ENCODE measurements around the gene RPS6KL1. TPM values are rescaled to one million over a fixed set of nuclear protein-coding genes. Genes with fewer than 3 reads are reported as not detected.

The RPS6KL1 gene
- polyA plus RNA-seq, 2 of the 4 experiments (the other 2 are of a cell fraction) = 0.32 to 0.99 TPM

DNA sequence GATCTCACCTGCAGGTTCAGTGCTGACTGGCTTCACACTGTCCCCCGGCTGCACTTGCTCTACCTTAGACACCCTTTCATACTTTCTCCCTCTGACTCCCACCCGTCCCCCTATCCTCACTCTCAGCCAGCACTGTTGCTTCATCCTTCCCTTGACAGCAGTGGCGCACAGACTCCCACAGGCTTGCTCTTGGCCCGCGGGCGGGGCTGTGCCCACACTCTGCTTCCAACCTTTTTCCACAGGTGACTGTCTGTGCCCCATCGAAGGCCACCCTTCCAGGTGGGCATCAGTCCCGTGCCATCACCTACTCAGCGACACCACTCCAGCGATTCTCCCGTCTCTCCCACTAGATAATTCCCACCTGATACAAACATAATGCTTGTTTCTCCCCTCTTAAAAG, 1.0 kb upstream of the RPS6KL1 start:
- WGBS (ENCODE audit: missing lambda C conversion rate) = 78% methylated on average over 11 of the region's 11 CpGs
- ATAC-seq (no peak), FAIRE-seq (no peak), DNase-seq (ENCODE audit: low read depth in 1 of 2, low spot score in 1 of 2) (no peak)
- ChIA-PET CTCF (interaction anchor here (0.9 to 5.7 kb wide), 6 partner anchors 16 to 165 kb away, joined by 3 to 30 read pairs (median 5); no protein-coding TSS in a partner anchor), POLR2A (no interaction called here)
- Histone ChIP-seq H3K4me1 (no peaks in the 10 kb centered on the region), H3K9me3 (no peaks in the 10 kb centered on the region), H3K4me3 (no peak overlapping the region), H3K27ac (no peak overlapping the region), H3K4me2 (no peak overlapping the region)
- TF ChIP-seq, protein P1, sequence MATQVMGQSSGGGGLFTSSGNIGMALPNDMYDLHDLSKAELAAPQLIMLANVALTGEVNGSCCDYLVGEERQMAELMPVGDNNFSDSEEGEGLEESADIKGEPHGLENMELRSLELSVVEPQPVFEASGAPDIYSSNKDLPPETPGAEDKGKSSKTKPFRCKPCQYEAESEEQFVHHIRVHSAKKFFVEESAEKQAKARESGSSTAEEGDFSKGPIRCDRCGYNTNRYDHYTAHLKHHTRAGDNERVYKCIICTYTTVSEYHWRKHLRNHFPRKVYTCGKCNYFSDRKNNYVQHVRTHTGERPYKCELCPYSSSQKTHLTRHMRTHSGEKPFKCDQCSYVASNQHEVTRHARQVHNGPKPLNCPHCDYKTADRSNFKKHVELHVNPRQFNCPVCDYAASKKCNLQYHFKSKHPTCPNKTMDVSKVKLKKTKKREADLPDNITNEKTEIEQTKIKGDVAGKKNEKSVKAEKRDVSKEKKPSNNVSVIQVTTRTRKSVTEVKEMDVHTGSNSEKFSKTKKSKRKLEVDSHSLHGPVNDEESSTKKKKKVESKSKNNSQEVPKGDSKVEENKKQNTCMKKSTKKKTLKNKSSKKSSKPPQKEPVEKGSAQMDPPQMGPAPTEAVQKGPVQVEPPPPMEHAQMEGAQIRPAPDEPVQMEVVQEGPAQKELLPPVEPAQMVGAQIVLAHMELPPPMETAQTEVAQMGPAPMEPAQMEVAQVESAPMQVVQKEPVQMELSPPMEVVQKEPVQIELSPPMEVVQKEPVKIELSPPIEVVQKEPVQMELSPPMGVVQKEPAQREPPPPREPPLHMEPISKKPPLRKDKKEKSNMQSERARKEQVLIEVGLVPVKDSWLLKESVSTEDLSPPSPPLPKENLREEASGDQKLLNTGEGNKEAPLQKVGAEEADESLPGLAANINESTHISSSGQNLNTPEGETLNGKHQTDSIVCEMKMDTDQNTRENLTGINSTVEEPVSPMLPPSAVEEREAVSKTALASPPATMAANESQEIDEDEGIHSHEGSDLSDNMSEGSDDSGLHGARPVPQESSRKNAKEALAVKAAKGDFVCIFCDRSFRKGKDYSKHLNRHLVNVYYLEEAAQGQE (IDR thresholded peaks at IDR 0.05) = no peak
- TF ChIP-seq ZFP36 (IDR thresholded peaks at IDR 0.05; ENCODE audit: borderline replicate concordance, partially characterized antibody) = no peak
- TF ChIP-seq POLR2AphosphoS2 (conservative IDR thresholded peaks at IDR 0.05; ENCODE audit: low read length) = no peak
- TF ChIP-seq FOSL2 (IDR thresholded peaks at IDR 0.05) = no peak
- no peak for TF ChIP-seq FOSL2 (CRISPR knock-in tag; IDR thresholded peaks at IDR 0.05)
- no peak for TF ChIP-seq JUNB (IDR thresholded peaks at IDR 0.05)
- TF ChIP-seq POLR2A (IDR thresholded peaks at IDR 0.05; ENCODE audit: low read length) = no peak
- TF ChIP-seq NR3C1 (IDR thresholded peaks at IDR 0.05) = no peak
- TF ChIP-seq SMC3 (IDR thresholded peaks at IDR 0.05) = no peak
- TF ChIP-seq, protein P2, sequence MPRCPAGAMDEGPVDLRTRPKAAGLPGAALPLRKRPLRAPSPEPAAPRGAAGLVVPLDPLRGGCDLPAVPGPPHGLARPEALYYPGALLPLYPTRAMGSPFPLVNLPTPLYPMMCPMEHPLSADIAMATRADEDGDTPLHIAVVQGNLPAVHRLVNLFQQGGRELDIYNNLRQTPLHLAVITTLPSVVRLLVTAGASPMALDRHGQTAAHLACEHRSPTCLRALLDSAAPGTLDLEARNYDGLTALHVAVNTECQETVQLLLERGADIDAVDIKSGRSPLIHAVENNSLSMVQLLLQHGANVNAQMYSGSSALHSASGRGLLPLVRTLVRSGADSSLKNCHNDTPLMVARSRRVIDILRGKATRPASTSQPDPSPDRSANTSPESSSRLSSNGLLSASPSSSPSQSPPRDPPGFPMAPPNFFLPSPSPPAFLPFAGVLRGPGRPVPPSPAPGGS (IDR thresholded peaks at IDR 0.05) = no peak
- TF ChIP-seq NFE2L2 (conservative IDR thresholded peaks at IDR 0.05; ENCODE audit: low read length) = no peak
- TF ChIP-seq CBX8 (IDR thresholded peaks at IDR 0.05) = no peak
- no peak for TF ChIP-seq EHF (CRISPR knock-in tag; IDR thresholded peaks at IDR 0.05)
- TF ChIP-seq SREBF2 (IDR thresholded peaks at IDR 0.05) = no peak

DNA sequence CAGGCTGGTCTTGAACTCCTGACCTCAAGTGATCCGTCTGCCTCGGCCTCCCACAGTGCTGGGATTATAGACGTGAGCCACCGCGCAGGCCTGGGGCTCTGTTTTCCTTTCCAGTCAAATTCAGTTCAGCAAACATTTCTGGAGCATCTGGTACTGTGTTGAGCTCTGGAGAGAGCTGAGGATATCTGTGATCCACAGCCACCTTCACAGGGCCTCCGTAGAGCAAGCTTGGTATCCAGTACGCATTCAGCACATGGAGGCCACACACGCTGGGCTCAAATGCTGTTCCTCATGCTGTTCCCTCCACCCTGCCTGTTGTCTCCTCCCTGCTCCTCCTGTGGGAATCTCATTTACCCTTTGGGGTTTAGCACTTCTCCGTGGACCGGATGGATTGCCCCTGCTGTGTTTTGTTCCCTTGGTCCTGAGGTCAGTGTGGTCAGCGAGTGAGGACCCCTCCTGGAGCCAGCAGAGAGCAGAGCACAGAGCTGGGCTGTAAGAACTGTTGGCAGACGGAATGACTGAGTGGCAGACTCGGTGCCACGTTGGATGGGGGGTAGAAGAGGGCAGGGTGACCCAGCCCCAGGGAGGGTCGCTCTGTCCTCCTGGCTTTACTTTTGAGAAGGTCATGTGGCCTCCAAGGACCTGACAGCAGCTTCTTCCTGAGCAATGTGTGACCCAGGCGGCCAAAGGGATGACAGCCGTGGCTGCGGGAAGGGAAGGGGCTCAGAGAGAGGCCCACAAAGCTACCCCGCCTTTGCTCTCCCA, 891 bp downstream of the RPS6KL1 start:
- DNase-seq (ENCODE audit: low read depth in 1 of 2, low spot score in 1 of 2) = no peak
- TF ChIP-seq FOSB (CRISPR knock-in tag; IDR thresholded peaks at IDR 0.05) (no peak), POLR2AphosphoS2 (conservative IDR thresholded peaks at IDR 0.05; ENCODE audit: low read length) (no peak), RFX5 (IDR thresholded peaks at IDR 0.05) (no peak), KDM5A (IDR thresholded peaks at IDR 0.05) (no peak), KDM1A (IDR thresholded peaks at IDR 0.05; ENCODE audit: low read depth) (no peak), JUN (IDR thresholded peaks at IDR 0.05) (no peak)
- TF ChIP-seq, protein P3, sequence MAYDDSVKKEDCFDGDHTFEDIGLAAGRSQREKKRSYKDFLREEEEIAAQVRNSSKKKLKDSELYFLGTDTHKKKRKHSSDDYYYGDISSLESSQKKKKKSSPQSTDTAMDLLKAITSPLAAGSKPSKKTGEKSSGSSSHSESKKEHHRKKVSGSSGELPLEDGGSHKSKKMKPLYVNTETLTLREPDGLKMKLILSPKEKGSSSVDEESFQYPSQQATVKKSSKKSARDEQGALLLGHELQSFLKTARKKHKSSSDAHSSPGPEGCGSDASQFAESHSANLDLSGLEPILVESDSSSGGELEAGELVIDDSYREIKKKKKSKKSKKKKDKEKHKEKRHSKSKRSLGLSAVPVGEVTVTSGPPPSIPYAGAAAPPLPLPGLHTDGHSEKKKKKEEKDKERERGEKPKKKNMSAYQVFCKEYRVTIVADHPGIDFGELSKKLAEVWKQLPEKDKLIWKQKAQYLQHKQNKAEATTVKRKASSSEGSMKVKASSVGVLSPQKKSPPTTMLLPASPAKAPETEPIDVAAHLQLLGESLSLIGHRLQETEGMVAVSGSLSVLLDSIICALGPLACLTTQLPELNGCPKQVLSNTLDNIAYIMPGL (CRISPR knock-in tag; IDR thresholded peaks at IDR 0.05; ENCODE audit: borderline replicate concordance) = no peak
- TF ChIP-seq, protein P4, sequence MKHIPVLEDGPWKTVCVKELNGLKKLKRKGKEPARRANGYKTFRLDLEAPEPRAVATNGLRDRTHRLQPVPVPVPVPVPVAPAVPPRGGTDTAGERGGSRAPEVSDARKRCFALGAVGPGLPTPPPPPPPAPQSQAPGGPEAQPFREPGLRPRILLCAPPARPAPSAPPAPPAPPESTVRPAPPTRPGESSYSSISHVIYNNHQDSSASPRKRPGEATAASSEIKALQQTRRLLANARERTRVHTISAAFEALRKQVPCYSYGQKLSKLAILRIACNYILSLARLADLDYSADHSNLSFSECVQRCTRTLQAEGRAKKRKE (CRISPR knock-in tag; IDR thresholded peaks at IDR 0.05; ENCODE audit: low read depth) = no peak
- Histone ChIP-seq H3K4me1 (no peaks in the 10 kb centered on the region), H3K4me2 (peak overlapping the region; percentile 59; the same call in 1 of the 3 replicates), H3K4me3 (no peak overlapping the region; the same call in 2 of the 3 replicates), H3K9me3 (no peaks in the 10 kb centered on the region), H3K27ac (no peak overlapping the region; a peak in 1 of 6 replicates)
- FAIRE-seq = no peak
- ChIA-PET CTCF (interaction anchor here (1.2 to 5.7 kb wide), 6 partner anchors 11 to 166 kb away, joined by 4 to 30 read pairs (median 8); no protein-coding TSS in a partner anchor), POLR2A (no interaction called here)
- 82% methylated on average over 18 of the region's 19 CpGs for WGBS (ENCODE audit: missing lambda C conversion rate)
- no peak; a peak in 1 of 6 replicates for ATAC-seq

Data from A549 (cell line).